ENCODE measurements around the gene ARFGAP1.

ARFGAP1 gene

GRCh38 chr20:63275825-63276224 lies 3.2 kb downstream of the ARFGAP1 start:
- TF ChIP-seq ZNF384 (IDR thresholded peaks at IDR 0.05), result no peak
- TF ChIP-seq HDGF (IDR thresholded peaks at IDR 0.05; ENCODE audit: borderline replicate concordance), result no peak
- no peak for TF ChIP-seq SP1 (IDR thresholded peaks at IDR 0.05)
- TF ChIP-seq ARNT (IDR thresholded peaks at IDR 0.05), result no peak
- no peak for TF ChIP-seq TARDBP (IDR thresholded peaks at IDR 0.05)
- TF ChIP-seq CTBP1 (IDR thresholded peaks at IDR 0.05; ENCODE audit: borderline replicate concordance), result no peak
- no peak for TF ChIP-seq SUZ12 (IDR thresholded peaks at IDR 0.05)
- no peak for TF ChIP-seq L3MBTL2 (conservative IDR thresholded peaks at IDR 0.05)
- no peak for TF ChIP-seq BHLHE40 (IDR thresholded peaks at IDR 0.05; ENCODE audit: borderline replicate concordance)
- no peak for TF ChIP-seq ELF4 (IDR thresholded peaks at IDR 0.05)
- no peak for TF ChIP-seq NFRKB (IDR thresholded peaks at IDR 0.05)
- DNase-seq (ENCODE audit: extremely low spot score), result no peak
- CTCF ChIA-PET, result interaction anchor here (0.6 kb wide), 1 partner anchor 35 kb away, joined by 3 read pairs; no protein-coding TSS in a partner anchor
- POLR2A ChIA-PET, result no interaction called here

GRCh38 chr20:63276956-63277355 lies 4.3 kb downstream of the ARFGAP1 start:
- ChIA-PET CTCF (no interaction called here), POLR2A (no interaction called here)
- no peak for DNase-seq (ENCODE audit: extremely low spot score)
- TF ChIP-seq FOXM1 (IDR thresholded peaks at IDR 0.05; ENCODE audit: borderline replicate concordance) (no peak), SUZ12 (IDR thresholded peaks at IDR 0.05) (no peak), BHLHE40 (IDR thresholded peaks at IDR 0.05; ENCODE audit: borderline replicate concordance) (no peak), HDGF (IDR thresholded peaks at IDR 0.05; ENCODE audit: borderline replicate concordance) (no peak), ZNF384 (IDR thresholded peaks at IDR 0.05) (no peak), FOXA1 (IDR thresholded peaks at IDR 0.05) (no peak), NFRKB (IDR thresholded peaks at IDR 0.05) (no peak), L3MBTL2 (conservative IDR thresholded peaks at IDR 0.05) (no peak), ELF4 (IDR thresholded peaks at IDR 0.05) (no peak), TARDBP (IDR thresholded peaks at IDR 0.05) (no peak), FOXK2 (IDR thresholded peaks at IDR 0.05) (no peak), CTBP1 (IDR thresholded peaks at IDR 0.05; ENCODE audit: borderline replicate concordance) (no peak), SP1 (IDR thresholded peaks at IDR 0.05) (no peak), LEF1 (IDR thresholded peaks at IDR 0.05; ENCODE audit: borderline replicate concordance) (no peak)
- TF ChIP-seq, protein P1, sequence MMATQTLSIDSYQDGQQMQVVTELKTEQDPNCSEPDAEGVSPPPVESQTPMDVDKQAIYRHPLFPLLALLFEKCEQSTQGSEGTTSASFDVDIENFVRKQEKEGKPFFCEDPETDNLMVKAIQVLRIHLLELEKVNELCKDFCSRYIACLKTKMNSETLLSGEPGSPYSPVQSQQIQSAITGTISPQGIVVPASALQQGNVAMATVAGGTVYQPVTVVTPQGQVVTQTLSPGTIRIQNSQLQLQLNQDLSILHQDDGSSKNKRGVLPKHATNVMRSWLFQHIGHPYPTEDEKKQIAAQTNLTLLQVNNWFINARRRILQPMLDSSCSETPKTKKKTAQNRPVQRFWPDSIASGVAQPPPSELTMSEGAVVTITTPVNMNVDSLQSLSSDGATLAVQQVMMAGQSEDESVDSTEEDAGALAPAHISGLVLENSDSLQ (IDR thresholded peaks at IDR 0.05), result no peak

DNA sequence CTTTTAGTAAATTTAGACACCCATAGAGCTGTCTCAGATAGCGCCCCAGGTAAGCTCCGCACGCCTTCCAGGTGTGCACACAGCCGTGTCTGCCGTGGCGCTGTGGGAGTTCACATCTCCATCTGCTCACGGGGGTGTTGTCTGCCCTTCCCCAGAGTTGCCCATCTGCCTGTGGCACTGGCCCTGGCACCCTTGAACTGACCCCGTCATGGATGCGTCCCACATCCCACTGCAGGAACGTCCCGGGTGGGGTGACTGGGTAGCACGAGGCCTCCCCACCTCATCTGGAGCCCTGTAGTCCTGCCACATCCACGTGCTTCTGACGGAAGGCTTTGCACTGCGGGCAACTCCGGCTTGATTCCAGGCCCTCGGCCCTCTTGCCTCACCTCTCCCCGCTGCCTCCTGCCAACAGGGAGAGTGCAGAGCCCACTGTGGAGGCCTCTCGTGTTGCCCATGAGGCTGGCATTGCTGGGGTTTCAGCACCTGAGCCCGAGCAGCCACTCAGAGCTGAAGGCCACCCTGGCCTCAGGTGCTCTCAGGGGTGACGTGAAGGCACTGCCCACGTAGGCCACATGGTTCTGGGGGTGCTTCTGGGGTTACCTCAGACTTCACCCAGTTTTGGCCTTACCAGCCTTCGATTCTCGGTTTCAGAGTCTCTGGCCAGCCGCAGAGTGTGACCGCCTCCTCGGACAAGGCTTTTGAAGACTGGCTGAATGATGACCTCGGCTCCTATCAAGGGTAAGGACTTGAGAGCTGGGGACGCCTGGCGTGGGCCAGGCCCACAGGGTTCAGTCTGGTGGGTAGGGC lies 5.1 kb downstream of the ARFGAP1 start:
- POLR2A ChIA-PET, result no interaction called here

GRCh38 chr20:63278661-63279060 lies 6.0 kb downstream of the ARFGAP1 start:
- ChIA-PET POLR2A (no interaction called here), CTCF (no interaction called here)
- DNase-seq (ENCODE audit: extremely low spot score), result no peak
- TF ChIP-seq SUZ12 (IDR thresholded peaks at IDR 0.05) (no peak), NFRKB (IDR thresholded peaks at IDR 0.05) (no peak), ARNT (IDR thresholded peaks at IDR 0.05) (no peak), FOXK2 (IDR thresholded peaks at IDR 0.05) (no peak), FOXA1 (IDR thresholded peaks at IDR 0.05) (no peak), L3MBTL2 (conservative IDR thresholded peaks at IDR 0.05) (no peak), HDGF (IDR thresholded peaks at IDR 0.05; ENCODE audit: borderline replicate concordance) (no peak), TARDBP (IDR thresholded peaks at IDR 0.05) (no peak), ZNF384 (IDR thresholded peaks at IDR 0.05) (no peak), FOXM1 (IDR thresholded peaks at IDR 0.05; ENCODE audit: borderline replicate concordance) (no peak), SP1 (IDR thresholded peaks at IDR 0.05) (no peak), LEF1 (IDR thresholded peaks at IDR 0.05; ENCODE audit: borderline replicate concordance) (no peak), CTBP1 (IDR thresholded peaks at IDR 0.05; ENCODE audit: borderline replicate concordance) (no peak), ELF4 (IDR thresholded peaks at IDR 0.05) (no peak), BHLHE40 (IDR thresholded peaks at IDR 0.05; ENCODE audit: borderline replicate concordance) (no peak)
- TF ChIP-seq, protein P1 (IDR thresholded peaks at IDR 0.05), result no peak

More for the DNA sequence above, 5.1 kb downstream of the ARFGAP1 start:
- no peak for DNase-seq (ENCODE audit: extremely low spot score)
- CTCF ChIA-PET, result no interaction called here
- TF ChIP-seq ZNF384 (IDR thresholded peaks at IDR 0.05) (no peak), NFRKB (IDR thresholded peaks at IDR 0.05) (no peak), HDGF (IDR thresholded peaks at IDR 0.05; ENCODE audit: borderline replicate concordance) (no peak), TARDBP (IDR thresholded peaks at IDR 0.05) (no peak), ARNT (IDR thresholded peaks at IDR 0.05) (no peak), FOXA1 (IDR thresholded peaks at IDR 0.05) (no peak), BHLHE40 (IDR thresholded peaks at IDR 0.05; ENCODE audit: borderline replicate concordance) (no peak)
- TF ChIP-seq, protein P1 (IDR thresholded peaks at IDR 0.05), result no peak

DNA sequence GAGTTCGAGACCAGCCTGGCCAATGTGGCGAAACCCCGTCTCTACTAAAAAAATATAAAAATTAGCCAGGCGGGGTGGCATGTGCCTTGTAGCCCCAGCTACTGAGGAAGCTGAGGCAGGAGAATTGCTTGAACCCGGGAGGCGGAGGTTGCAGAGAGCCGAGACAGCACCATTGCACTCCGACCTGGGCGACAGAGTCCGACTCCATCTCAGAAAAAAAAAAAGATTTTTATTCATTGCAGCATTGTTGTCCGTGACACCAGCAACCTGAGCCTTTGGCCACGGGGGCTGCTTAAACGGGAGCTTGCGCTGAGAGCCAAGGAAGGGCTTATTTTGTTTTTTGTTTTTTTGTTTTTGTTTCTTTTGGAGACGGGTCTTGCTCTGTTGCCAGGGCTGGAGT lies 7.3 kb downstream of the ARFGAP1 start:
- POLR2A ChIA-PET, result no interaction called here
- TF ChIP-seq SUZ12 (IDR thresholded peaks at IDR 0.05) (no peak), L3MBTL2 (conservative IDR thresholded peaks at IDR 0.05) (no peak), ZNF384 (IDR thresholded peaks at IDR 0.05) (no peak), NFRKB (IDR thresholded peaks at IDR 0.05) (no peak), FOXA1 (IDR thresholded peaks at IDR 0.05) (no peak), SP1 (IDR thresholded peaks at IDR 0.05) (no peak), CTBP1 (IDR thresholded peaks at IDR 0.05; ENCODE audit: borderline replicate concordance) (no peak), LEF1 (IDR thresholded peaks at IDR 0.05; ENCODE audit: borderline replicate concordance) (no peak), ARNT (IDR thresholded peaks at IDR 0.05) (no peak), ELF4 (IDR thresholded peaks at IDR 0.05) (no peak), HDGF (IDR thresholded peaks at IDR 0.05; ENCODE audit: borderline replicate concordance) (no peak), FOXM1 (IDR thresholded peaks at IDR 0.05; ENCODE audit: borderline replicate concordance) (no peak), BHLHE40 (IDR thresholded peaks at IDR 0.05; ENCODE audit: borderline replicate concordance) (no peak), TARDBP (IDR thresholded peaks at IDR 0.05) (no peak), FOXK2 (IDR thresholded peaks at IDR 0.05) (no peak)
- TF ChIP-seq, protein P1 (IDR thresholded peaks at IDR 0.05), result no peak
- CTCF ChIA-PET, result interaction anchor here (0.6 to 2.7 kb wide), 3 partner anchors 11 to 181 kb away, joined by 3 to 9 read pairs (median 7); no protein-coding TSS in a partner anchor
- DNase-seq (ENCODE audit: extremely low spot score), result no peak
